Spleen (tissue), 11 donors: Measurements from ENCODE around the gene B4GALNT4. TPM values are rescaled to one million over a fixed set of nuclear protein-coding genes. Genes with fewer than 3 reads are reported as not detected.
"Not testable (repeated sequence)": the region's sequence is repeated elsewhere in the genome, so short reads cannot be mapped to it uniquely, and the experiment has no call there.

Source experiments
- DNase-seq: peaks from one replicate; pipeline ENCODE4 v3.0.0-alpha.2; 2020
- H3K27ac ChIP-seq, 8 donors: fragments of 200-600 bp; sonication (generic) in 7 of 8; 1 replicate in 4 of 8; 2 replicates in 4 of 8; pipeline versions ENCODE4 v1.5.0 to v1.8.0; 2016 to 2021; ENCODE audit warnings: inconsistent platforms in 4 of 8, mild to moderate bottlenecking in 4 of 8, moderate library complexity in 1 of 8
- H3K27me3 ChIP-seq, 7 donors: fragments of 200-600 bp; sonication (generic) in 6 of 7; replicated peaks in 1 of 7; 1 replicate in 4 of 7; 2 replicates in 3 of 7; pipeline versions ENCODE4 v1.5.0 to v1.8.0; 2016 to 2021; ENCODE audit warnings: inconsistent platforms in 3 of 7, mild to moderate bottlenecking in 1 of 7
- H3K36me3 ChIP-seq, 6 donors: fragments of 200-600 bp; sonication (generic) in 5 of 6; 1 replicate in 4 of 6; 2 replicates in 2 of 6; pipeline versions ENCODE4 v1.5.0 to v1.8.0; 2016 to 2021; ENCODE audit warnings: inconsistent platforms in 2 of 6
- H3K4me1 ChIP-seq, 6 donors: fragments of 200-600 bp; sonication (generic) in 5 of 6; 1 replicate in 3 of 6; 2 replicates in 3 of 6; pipeline versions ENCODE4 v1.5.0 to v1.8.0; 2016 to 2021; ENCODE audit warnings: inconsistent platforms in 3 of 6
- H3K4me3 ChIP-seq, 8 donors: fragments of 200-600 bp; sonication (generic) in 7 of 8; 1 replicate in 4 of 8; 2 replicates in 4 of 8; pipeline versions ENCODE4 v1.5.0 to v1.8.0; 2016 to 2021; ENCODE audit warnings: inconsistent platforms in 4 of 8, mild to moderate bottlenecking in 4 of 8, moderate library complexity in 2 of 8
- H3K9me3 ChIP-seq, 8 donors: fragments of 200-600 bp; sonication (generic) in 7 of 8; 1 replicate in 4 of 8; 2 replicates in 4 of 8; pipeline versions ENCODE4 v1.5.0 to v1.8.0; 2016 to 2021; ENCODE audit warnings: inconsistent platforms in 4 of 8
- POLR2A ChIP-seq, 3 donors: fragments of 450-650 bp; IDR thresholded peaks; one replicate each; pipeline ENCODE4 v1.5.1; 2017; ENCODE audit warnings: antibody characterized with exemption in 3 of 3, mild to moderate bottlenecking in 1 of 3
- POLR2AphosphoS5 ChIP-seq, 3 donors: sonication (generic); formaldehyde crosslinking; IDR thresholded peaks; one replicate each; pipeline ENCODE4 v1.5.1; 2017; ENCODE audit warnings: antibody characterized with exemption in 3 of 3
- WGBS, 5 donors: extraction: QIAGEN DNeasy Blood & Tissue Kit in 3 of 5; methylation state at CpG; one replicate each; pipeline versions ENCODE4 v1.1.5 to v1.1.7; 2013 to 2018; 5-methylcytosine and 5-hydroxymethylcytosine counted together
- intact Hi-C: fragments of 100-400 bp; cut with DNase I; formaldehyde crosslinking; loops from one replicate; pipeline ENCODE4 v1.15.0; 2023; ENCODE audit warnings: low total_unique reads
- polyA plus RNA-seq, 3 donors: library from polyadenylated mRNA; stranded (reverse); fragments of 200-250 nt; gene quantifications; one replicate each; pipeline ENCODE4 v1.2.1, GENCODE V29; 2013
- total RNA-seq, 7 donors: library from RNA; depleted of rRNA in 3 of 7; stranded (reverse); fragments of >200 nt in 3 of 7; fragmentation: NEBNext Ultra II Directional in 4 of 7; extraction: Animal tissue kit (Norgen Biotek cat#: 25700) in 4 of 7; gene quantifications; one replicate each; pipeline versions ENCODE4 v1.1.0 to v1.2.1, GENCODE V29; 2016 to 2021
- TF ChIP-seq, protein P1 (sequence below), 11 experiments: fragments of 200-600 bp in 7 of 11; fragments of 450-650 bp in 4 of 11; sonication (generic) in 4 of 11; IDR thresholded peaks in 8 of 11; conservative IDR thresholded peaks in 3 of 11; 1 replicate in 7 of 11; 2 replicates in 4 of 11; pipeline versions ENCODE4 v1.4.0 to v1.8.0; 2016 to 2021; ENCODE audit warnings: antibody characterized with exemption in 11 of 11, inconsistent platforms in 4 of 11, mild to moderate bottlenecking in 1 of 11
- donor health status: healthy with polysubstance abuse.
- donor health status: DM: no; HTN: no; CAD: no; lungs with moderate emphysema.
- donor health status: DM: no; HTN: no; CAD: no.
- donor health status: Bipolar disorder and iron deficiency.
- donor health status: healthy.
- donor health status: DM: no; HTN: no; CAD: no.
- donor health status: DM: yes; HTN: yes; CAD: no.

Gene B4GALNT4
- total and polyA plus RNA-seq, 10 donors = 0.17 to 5.2 (median 0.91) TPM; not detected in 2

DNA sequence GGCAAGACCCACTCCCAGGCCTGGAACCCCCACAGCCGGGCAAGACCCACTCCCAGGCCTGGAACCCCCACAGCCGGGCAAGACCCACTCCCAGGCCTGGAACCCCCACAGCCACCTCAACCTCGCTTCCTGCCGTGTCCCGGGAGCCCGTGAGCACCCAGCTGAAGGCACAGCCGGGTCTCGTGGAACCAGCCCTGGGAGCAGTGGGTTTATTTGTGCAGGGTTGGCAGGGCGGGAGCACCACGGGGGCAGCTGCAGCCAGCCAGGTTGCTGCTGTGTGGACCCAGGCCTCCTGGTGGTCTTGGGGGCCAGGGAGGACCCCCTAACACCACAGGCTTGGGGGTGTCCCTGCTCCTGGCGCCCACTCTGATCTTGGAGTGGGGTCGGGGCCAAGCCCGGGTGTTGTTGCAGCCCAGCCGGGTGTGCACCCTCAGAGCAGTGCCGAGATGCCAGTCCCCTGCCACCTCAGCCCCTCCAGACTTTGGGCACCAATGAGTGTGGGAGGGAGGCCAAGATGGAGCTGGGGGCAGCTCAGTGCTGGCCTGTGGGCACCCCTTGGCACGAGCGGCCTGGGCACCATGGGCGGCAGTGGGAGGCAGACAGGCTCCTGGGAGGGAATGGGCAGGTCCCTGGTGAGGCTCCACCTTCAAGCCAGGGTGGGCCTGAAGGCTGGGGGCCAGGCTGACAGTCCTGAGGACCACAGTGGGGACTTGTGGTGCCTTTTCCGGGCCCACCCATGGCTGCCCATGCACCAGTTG lies 16.5 kb downstream of the B4GALNT4 start:
- 74 to 100% (median 93%) methylated on average over 9 to 19 of the region's 19 CpGs for WGBS, 5 donors
- intact Hi-C loops = no loop called here
- DNase-seq = no peak

DNA sequence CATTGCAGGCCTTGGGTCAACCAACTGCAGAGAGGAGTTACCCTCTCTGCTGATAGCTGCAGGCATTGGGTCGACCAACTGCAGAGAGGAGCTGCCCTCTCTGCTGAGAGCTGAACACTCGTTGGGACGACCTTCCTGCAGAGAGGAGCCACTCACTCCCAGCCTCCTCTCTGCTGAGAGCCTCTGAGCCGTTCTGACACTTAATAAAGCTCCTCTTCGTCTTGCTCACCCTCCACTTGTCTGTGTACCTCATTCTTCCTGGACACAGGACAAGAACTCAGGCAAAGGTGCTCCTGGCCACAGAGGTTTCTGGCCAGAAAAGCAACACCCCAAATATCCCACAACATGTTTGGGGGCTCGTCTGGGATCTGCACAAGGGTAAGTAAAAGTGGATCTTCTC lies 17.2 kb downstream of the B4GALNT4 start:
- peaks cover 0 to 13% (median 4%) of the 10 kb centered on the region in 7 donors for H3K27me3 ChIP-seq
- no peak for DNase-seq
- no peaks in the 10 kb centered on the region for H3K36me3 ChIP-seq
- WGBS, 5 donors = 77 to 91% (median 87%) methylated on average over 6 of the region's 6 CpGs
- peak overlapping the region in 2 of 8 donors; percentile 61 to 68 for H3K27ac ChIP-seq
- H3K9me3 ChIP-seq = peaks cover 0 to 24% (median 21%) of the 10 kb centered on the region in 8 donors
- intact Hi-C loops = no loop called here
- H3K4me3 ChIP-seq = no peak overlapping the region
- TF ChIP-seq, protein P1, sequence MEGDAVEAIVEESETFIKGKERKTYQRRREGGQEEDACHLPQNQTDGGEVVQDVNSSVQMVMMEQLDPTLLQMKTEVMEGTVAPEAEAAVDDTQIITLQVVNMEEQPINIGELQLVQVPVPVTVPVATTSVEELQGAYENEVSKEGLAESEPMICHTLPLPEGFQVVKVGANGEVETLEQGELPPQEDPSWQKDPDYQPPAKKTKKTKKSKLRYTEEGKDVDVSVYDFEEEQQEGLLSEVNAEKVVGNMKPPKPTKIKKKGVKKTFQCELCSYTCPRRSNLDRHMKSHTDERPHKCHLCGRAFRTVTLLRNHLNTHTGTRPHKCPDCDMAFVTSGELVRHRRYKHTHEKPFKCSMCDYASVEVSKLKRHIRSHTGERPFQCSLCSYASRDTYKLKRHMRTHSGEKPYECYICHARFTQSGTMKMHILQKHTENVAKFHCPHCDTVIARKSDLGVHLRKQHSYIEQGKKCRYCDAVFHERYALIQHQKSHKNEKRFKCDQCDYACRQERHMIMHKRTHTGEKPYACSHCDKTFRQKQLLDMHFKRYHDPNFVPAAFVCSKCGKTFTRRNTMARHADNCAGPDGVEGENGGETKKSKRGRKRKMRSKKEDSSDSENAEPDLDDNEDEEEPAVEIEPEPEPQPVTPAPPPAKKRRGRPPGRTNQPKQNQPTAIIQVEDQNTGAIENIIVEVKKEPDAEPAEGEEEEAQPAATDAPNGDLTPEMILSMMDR (IDR thresholded peaks at IDR 0.05 in 8 of 11, conservative IDR thresholded peaks at IDR 0.05 in 3 of 11) = no peak
- TF ChIP-seq POLR2AphosphoS5 (IDR thresholded peaks at IDR 0.05) (no peak), POLR2A (IDR thresholded peaks at IDR 0.05) (no peak)
- no peaks in the 10 kb centered on the region for H3K4me1 ChIP-seq

More for the DNA sequence above, 16.5 kb downstream of the B4GALNT4 start:
- Histone ChIP-seq H3K4me3 (no peak overlapping the region), H3K9me3 (peaks cover 0 to 24% (median 21%) of the 10 kb centered on the region in 8 donors), H3K27me3 (peaks cover 0 to 15% (median 4%) of the 10 kb centered on the region in 7 donors), H3K36me3 (no peaks in the 10 kb centered on the region), H3K4me1 (no peaks in the 10 kb centered on the region), H3K27ac (peak overlapping the region in 1 of 8 donors; percentile 21)
- TF ChIP-seq POLR2AphosphoS5 (IDR thresholded peaks at IDR 0.05) (no peak), POLR2A (IDR thresholded peaks at IDR 0.05) (no peak)
- TF ChIP-seq, protein P1 (IDR thresholded peaks at IDR 0.05 in 8 of 11, conservative IDR thresholded peaks at IDR 0.05 in 3 of 11) = no peak

DNA sequence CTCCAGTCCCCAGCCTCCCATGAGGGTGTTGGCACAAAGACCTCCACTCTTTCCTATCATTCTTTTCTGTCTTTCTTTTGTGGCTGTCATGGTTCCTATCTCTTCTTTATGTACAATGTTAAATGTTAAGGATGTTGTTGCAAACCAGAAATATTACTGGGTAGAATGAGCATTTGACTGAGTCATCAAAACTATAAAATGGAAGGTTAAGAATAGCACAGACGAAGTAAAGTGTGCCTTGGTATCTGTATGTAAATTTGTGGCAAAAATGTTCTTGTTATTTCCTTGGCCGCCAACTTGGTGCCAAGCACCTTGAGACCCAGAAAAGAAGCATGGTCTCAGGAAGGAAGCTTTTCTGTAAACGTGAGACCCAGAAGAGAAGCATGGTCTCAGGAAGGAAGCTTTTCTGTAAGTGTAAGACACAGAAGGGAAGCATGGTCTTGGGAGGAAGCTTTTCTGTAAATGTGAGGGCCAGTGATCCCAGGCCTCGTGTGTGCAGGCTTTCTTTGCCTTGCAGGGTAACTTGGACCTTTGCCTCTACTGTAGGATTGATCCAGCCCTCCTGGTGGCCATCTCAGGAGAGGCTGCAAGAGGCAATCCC lies 18.0 kb downstream of the B4GALNT4 start:
- no peak for DNase-seq
- Histone ChIP-seq H3K4me1 (no peaks in the 10 kb centered on the region), H3K9me3 (peaks cover 0 to 24% (median 21%) of the 10 kb centered on the region in 8 donors), H3K27ac (peak overlapping the region in 2 of 8 donors; percentile 61 to 68), H3K36me3 (no peaks in the 10 kb centered on the region), H3K4me3 (no peak overlapping the region), H3K27me3 (peaks cover 0 to 12% (median 0%) of the 10 kb centered on the region in 7 donors)
- WGBS, 5 donors = 22 to 35% (median 32%) methylated on average over 4 of the region's 4 CpGs
- intact Hi-C loops = no loop called here
- TF ChIP-seq POLR2A (IDR thresholded peaks at IDR 0.05) (no peak), POLR2AphosphoS5 (IDR thresholded peaks at IDR 0.05) (no peak)
- TF ChIP-seq, protein P1 (IDR thresholded peaks at IDR 0.05 in 8 of 11, conservative IDR thresholded peaks at IDR 0.05 in 3 of 11) = no peak

DNA sequence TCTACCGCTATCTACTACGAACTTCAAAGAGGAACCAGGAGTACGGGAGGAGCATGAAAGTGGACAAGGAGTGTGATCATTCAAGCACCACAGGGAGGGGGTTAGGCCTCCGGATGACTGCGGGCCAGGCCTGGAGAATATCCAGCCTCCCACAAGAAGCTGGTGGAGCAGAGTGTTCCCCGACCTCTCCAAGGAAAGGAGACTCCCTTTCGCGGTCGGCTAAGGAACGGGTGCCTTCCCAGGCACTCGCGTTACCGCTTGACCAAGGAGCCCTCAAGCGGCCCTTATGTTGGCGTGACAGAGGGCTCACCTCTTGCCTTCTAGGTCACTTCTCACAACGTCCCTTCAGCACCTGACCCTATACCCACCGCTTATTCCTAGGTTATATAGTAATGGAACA lies 20.1 kb downstream of the B4GALNT4 start:
- H3K9me3 ChIP-seq = peaks cover 0 to 24% (median 21%) of the 10 kb centered on the region in 8 donors
- DNase-seq, intact Hi-C loops, H3K27ac ChIP-seq, H3K4me3 ChIP-seq, H3K36me3 ChIP-seq, H3K4me1 ChIP-seq: not testable (repeated sequence)
- H3K27me3 ChIP-seq = peaks cover 0 to 29% (median 0%) of the 10 kb centered on the region in 7 donors
- 67 to 84% (median 74%) methylated on average over 9 to 17 of the region's 17 CpGs for WGBS, 5 donors
